Activated T-helper 1 cell treated with anti-CD3 and anti-CD28 coated beads, Interleukin-2, amount 50 U/mL, for 16 hours (primary cell): ENCODE data around the gene MPP3.
A peak's percentile ranks its signal among the peaks of the same experiment; 100 is the strongest.

Experiments
- DNase-seq, 2 donors: peaks; one replicate each; pipeline ENCODE4 v3.0.0-alpha.2; 2020; ENCODE audit warnings: low read depth in 1 of 2, low spot score in 1 of 2

The MPP3 gene

GRCh38 chr17:43778337-43779144 is 54.4 kb downstream of the MPP3 start, which contains the start of gene DUSP3:
Gene DUSP3, minus strand, starts transcription at chr17:43778977. Its CDS starts 53 bp downstream, at chr17:43778924.
- DNase-seq: peak; percentile 41 to 65

GRCh38 chr17:43774304-43775250 is 58.4 kb downstream of the MPP3 start:
- no peak for DNase-seq

- no peak for DNase-seq
Observed at GRCh38 chr17:43772877-43773648, 59.9 kb downstream of the MPP3 start.

GRCh38 chr17:43771463-43771862 is 61.5 kb downstream of the MPP3 start:
- DNase-seq: no peak

GRCh38 chr17:43770957-43771356 is 62.0 kb downstream of the MPP3 start:
- DNase-seq: no peak

- DNase-seq: no peak
Observed at GRCh38 chr17:43769859-43770258, 63.1 kb downstream of the MPP3 start.

GRCh38 chr17:43769426-43769825 is 63.5 kb downstream of the MPP3 start:
- no peak for DNase-seq

- DNase-seq: no peak
Observed at GRCh38 chr17:43768943-43769342, 64.0 kb downstream of the MPP3 start.

- DNase-seq: no peak
Observed at GRCh38 chr17:43768382-43768781, 64.6 kb downstream of the MPP3 start.

- DNase-seq: no peak
Observed at GRCh38 chr17:43767713-43768059, 65.3 kb downstream of the MPP3 start.

GRCh38 chr17:43767053-43767712 is 65.8 kb downstream of the MPP3 start:
- DNase-seq: no peak

- DNase-seq: peak; percentile 19 to 31
Observed at GRCh38 chr17:43766413-43767052, 66.4 kb downstream of the MPP3 start.

- DNase-seq: peak; percentile 76 to 86
Observed at GRCh38 chr17:43760254-43760852, 72.6 kb downstream of the MPP3 start.

- no peak for DNase-seq
Observed at GRCh38 chr17:43759836-43760235, 73.1 kb downstream of the MPP3 start.

GRCh38 chr17:43758497-43759174 is 74.3 kb downstream of the MPP3 start, which contains the start of gene SOST:
Gene SOST, minus strand, starts transcription at chr17:43758791. Its CDS starts 50 bp downstream, at chr17:43758741.
- DNase-seq: no peak

GRCh38 chr17:43758086-43758485 is 74.9 kb downstream of the MPP3 start:
- DNase-seq: no peak

- DNase-seq: no peak
Observed at GRCh38 chr17:43757171-43757660, 75.7 kb downstream of the MPP3 start.

- DNase-seq: no peak
Observed at GRCh38 chr17:43756201-43756600, 76.7 kb downstream of the MPP3 start.

GRCh38 chr17:43755389-43755875 is 77.5 kb downstream of the MPP3 start:
- no peak for DNase-seq
